Panc1 (cell line): ENCODE data around the gene ALG14. TPM values are rescaled to one million over a fixed set of nuclear protein-coding genes. Genes with fewer than 3 reads are reported as not detected.

ENCODE experiments used
- ATAC-seq: fragments of 200-7000 bp; cut with Tn5 transposase; 2 replicates; pipeline ENCODE4 v1.9.1; 2020; ENCODE audit warnings: mild to moderate bottlenecking, moderate library complexity
- BruUV-seq: library from RNA; stranded (reverse); fragments of 400-500 nt; replicated peaks from 2 replicates; lab custom pipeline; 2021; lab: Mats Ljungman, UMichigan
- CTCF ChIA-PET: fragments of 300-600 bp; sonication (Branson Sonifier 250); formaldehyde crosslinking; loops from one replicate; lab custom pipeline; 2022; ENCODE audit warnings: antibody characterized with exemption; lab: Charles Lee
- POLR2A ChIA-PET: fragments of 300-600 bp; sonication (Branson Sonifier 250); formaldehyde crosslinking; loops from one replicate; lab custom pipeline; 2022; ENCODE audit warnings: antibody characterized with exemption; lab: Charles Lee
- DNase-seq: peaks from one replicate; pipeline ENCODE4 v3.0.0-alpha.2; 2010; ENCODE audit warnings: low read depth, low spot score
- H3K27ac ChIP-seq: 2 replicates; pipeline ENCODE4 v1.5.1; 2011; ENCODE audit warnings: mild to moderate bottlenecking, low read length, inconsistent platforms
- H3K27me3 ChIP-seq: fragments of 200-500 bp; sonication (Bioruptor generic); 2 replicates; pipeline ENCODE4 v1.6.0; 2014; ENCODE audit warnings: low read length, inconsistent platforms; ENCODE audit not compliant: control insufficient read depth, insufficient read depth
- H3K36me3 ChIP-seq: fragments of 200-500 bp; sonication (Bioruptor generic); 2 replicates; pipeline ENCODE4 v1.5.1; 2014; ENCODE audit warnings: inconsistent platforms, mild to moderate bottlenecking, low read length, moderate library complexity; ENCODE audit not compliant: control insufficient read depth, insufficient read depth
- H3K4me1 ChIP-seq: 2 replicates; pipeline ENCODE4 v1.5.1; 2011; ENCODE audit warnings: inconsistent platforms, mild to moderate bottlenecking, low read length, moderate library complexity; ENCODE audit not compliant: control insufficient read depth, insufficient read depth
- H3K4me3 ChIP-seq, 2 experiments: 2 replicates each; pipeline ENCODE4 v1.5.1; 2011 to 2012; ENCODE audit warnings: low read depth in 2 of 2, low read length in 2 of 2, mild to moderate bottlenecking in 2 of 2, inconsistent platforms in 1 of 2, moderate library complexity in 1 of 2
- H3K9me3 ChIP-seq: fragments of 200-500 bp; sonication (Bioruptor generic); 2 replicates; pipeline ENCODE4 v1.5.1; 2014; ENCODE audit warnings: low read depth, mild to moderate bottlenecking, inconsistent platforms, low read length, moderate library complexity; ENCODE audit not compliant: control insufficient read depth, insufficient read depth
- CTCF ChIP-seq: fragments of 450-650 bp; IDR thresholded peaks from 2 replicates; pipeline ENCODE4 v1.5.1; 2017; ENCODE audit warnings: mild to moderate bottlenecking
- POLR2AphosphoS5 ChIP-seq: IDR thresholded peaks from 2 replicates; pipeline ENCODE4 v1.6.1; 2012; ENCODE audit warnings: mild to moderate bottlenecking, low read depth, low read length, moderate library complexity
- SIN3A ChIP-seq: IDR thresholded peaks from 2 replicates; pipeline ENCODE4 v1.6.1; 2012; ENCODE audit warnings: low read depth, mild to moderate bottlenecking, low read length, moderate library complexity, borderline replicate concordance; ENCODE audit not compliant: insufficient read depth
- TCF7L2 ChIP-seq: IDR thresholded peaks from 2 replicates; pipeline ENCODE4 v1.6.1; 2011; ENCODE audit warnings: mild to moderate bottlenecking, low read depth, low read length, inconsistent platforms
- in situ Hi-C: cut with HindIII; loops from 2 replicates; pipeline ENCODE4 v1.10.0; 2016; ENCODE audit warnings: low sequenced_read_pairs, low pct_unique_long_range_greater_than_20kb
- intact Hi-C: fragments of 100-400 bp; cut with micrococcal nuclease; formaldehyde crosslinking; loops from one replicate; pipeline ENCODE4 v1.10.0; 2022; ENCODE audit not compliant: unreplicated experiment
- total RNA-seq: library from RNA; stranded (reverse); gene quantifications from one replicate; pipeline ENCODE4 v1.2.1, GENCODE V29; 2021; ENCODE audit not compliant: unreplicated experiment
- TF ChIP-seq, protein P1 (sequence below), 2 experiments: IDR thresholded peaks; 2 replicates each; pipeline ENCODE4 v1.6.1; 2011 to 2012; ENCODE audit warnings: low read depth in 2 of 2, control low read depth in 1 of 2, low read length in 1 of 2, mild to moderate bottlenecking in 1 of 2, moderate library complexity in 1 of 2; ENCODE audit not compliant: insufficient read depth in 1 of 2

Gene ALG14
- total RNA-seq, 1 experiment from 2014 or later = 4.1 TPM

DNA sequence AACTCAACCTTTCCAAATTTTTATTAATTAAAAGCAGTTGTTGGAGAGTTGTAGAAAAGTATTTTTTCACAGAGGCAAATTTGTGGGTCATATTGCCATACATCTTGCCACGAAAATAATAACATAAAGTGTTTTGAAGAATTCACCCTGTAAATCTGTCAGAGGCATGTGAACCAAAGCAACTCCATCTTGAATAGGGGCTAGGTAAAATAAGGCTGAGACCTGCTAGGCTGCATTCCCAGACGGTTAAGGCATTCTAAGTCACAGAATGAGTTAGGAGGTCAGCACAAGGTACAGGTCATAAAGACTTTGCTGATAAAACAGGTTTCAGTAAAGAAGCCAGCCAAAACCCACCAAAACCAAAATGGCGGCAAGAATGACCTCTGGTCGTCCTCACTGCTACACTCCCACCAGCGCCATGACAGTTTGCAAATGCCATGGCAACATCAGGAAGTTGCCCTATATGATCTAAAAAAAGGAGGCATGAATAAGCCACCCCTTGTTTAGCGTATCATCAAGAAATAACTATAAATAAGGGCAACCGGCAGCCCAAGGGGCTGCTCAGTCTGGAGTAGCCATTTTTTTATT is 141.4 kb downstream of the ALG14 start:
- ATAC-seq (no peak), DNase-seq (no peak)
- no peaks in the 10 kb centered on the region; the same call in 1 of the 2 replicates for H3K36me3 ChIP-seq
- intact Hi-C loops = no loop called here
- H3K9me3 ChIP-seq = no peaks in the 10 kb centered on the region
- CTCF ChIA-PET = no interaction called here
- POLR2A ChIA-PET = no interaction called here
- H3K4me3 ChIP-seq = no peak overlapping the region
- no peak for TF ChIP-seq POLR2AphosphoS5
- TF ChIP-seq, protein P1, sequence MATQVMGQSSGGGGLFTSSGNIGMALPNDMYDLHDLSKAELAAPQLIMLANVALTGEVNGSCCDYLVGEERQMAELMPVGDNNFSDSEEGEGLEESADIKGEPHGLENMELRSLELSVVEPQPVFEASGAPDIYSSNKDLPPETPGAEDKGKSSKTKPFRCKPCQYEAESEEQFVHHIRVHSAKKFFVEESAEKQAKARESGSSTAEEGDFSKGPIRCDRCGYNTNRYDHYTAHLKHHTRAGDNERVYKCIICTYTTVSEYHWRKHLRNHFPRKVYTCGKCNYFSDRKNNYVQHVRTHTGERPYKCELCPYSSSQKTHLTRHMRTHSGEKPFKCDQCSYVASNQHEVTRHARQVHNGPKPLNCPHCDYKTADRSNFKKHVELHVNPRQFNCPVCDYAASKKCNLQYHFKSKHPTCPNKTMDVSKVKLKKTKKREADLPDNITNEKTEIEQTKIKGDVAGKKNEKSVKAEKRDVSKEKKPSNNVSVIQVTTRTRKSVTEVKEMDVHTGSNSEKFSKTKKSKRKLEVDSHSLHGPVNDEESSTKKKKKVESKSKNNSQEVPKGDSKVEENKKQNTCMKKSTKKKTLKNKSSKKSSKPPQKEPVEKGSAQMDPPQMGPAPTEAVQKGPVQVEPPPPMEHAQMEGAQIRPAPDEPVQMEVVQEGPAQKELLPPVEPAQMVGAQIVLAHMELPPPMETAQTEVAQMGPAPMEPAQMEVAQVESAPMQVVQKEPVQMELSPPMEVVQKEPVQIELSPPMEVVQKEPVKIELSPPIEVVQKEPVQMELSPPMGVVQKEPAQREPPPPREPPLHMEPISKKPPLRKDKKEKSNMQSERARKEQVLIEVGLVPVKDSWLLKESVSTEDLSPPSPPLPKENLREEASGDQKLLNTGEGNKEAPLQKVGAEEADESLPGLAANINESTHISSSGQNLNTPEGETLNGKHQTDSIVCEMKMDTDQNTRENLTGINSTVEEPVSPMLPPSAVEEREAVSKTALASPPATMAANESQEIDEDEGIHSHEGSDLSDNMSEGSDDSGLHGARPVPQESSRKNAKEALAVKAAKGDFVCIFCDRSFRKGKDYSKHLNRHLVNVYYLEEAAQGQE (IDR thresholded peaks at IDR 0.05; ENCODE audit: insufficient read depth in 1 of 2, low read depth in 2 of 2, low read length in 1 of 2) = no peak
- no peak for TF ChIP-seq CTCF
- TF ChIP-seq SIN3A = no peak
- no peak for TF ChIP-seq TCF7L2
- no peak overlapping the region for H3K27ac ChIP-seq
- in situ Hi-C loops = no loop called here
- no peaks in the 10 kb centered on the region for H3K27me3 ChIP-seq
- peaks cover 6% of the 10 kb centered on the region; the same call in 1 of the 2 replicates for H3K4me1 ChIP-seq
- no TSS peak for BruUV-seq

DNA sequence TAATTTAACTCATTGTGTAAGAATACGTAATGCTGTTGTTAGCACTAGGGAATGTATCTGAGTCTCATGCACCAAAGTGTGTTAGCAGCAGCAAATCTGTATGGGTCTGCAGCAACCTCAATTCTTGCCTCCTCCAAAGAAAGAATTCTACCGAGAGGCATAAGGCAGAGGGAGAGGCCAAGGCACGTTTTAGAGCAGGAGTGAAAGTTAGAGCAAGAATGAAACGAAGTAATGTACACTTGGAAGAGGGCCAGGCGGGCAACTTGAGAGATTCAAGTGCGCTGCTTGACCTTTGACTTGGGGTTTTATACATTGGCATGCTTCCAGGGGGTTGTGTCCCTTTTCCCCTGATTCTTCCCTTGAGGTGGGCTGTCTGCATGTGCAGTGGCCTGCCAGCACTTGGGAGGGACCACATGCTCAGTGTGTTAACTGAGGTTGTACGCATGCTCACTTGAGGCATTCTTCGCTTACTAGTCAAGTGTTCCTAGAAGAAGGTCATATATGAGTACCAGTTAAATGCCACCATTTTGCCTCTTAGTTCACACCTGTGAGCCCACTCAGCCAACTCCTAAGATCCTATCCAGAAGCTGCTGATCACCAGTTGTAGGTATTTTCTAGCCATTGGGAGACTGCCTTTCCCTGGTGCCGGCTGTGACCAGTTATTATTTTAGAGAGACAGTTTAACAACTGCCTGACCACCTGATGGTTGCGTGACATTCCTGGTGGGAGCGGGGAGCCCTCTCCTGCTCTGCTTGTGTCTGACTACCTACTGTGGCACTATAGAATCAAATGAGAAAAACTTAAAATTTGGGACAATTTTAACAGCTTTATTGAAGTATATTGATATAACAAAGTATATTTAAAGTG is 143.2 kb downstream of the ALG14 start:
- Histone ChIP-seq H3K4me1 (peaks cover 11% of the 10 kb centered on the region), H3K4me3 (0 out of 4 replicates have a peak overlapping the region, but pooled peaks of 1 of the 2 experiments have one; percentile 4), H3K9me3 (no peaks in the 10 kb centered on the region), H3K27me3 (no peaks in the 10 kb centered on the region), H3K36me3 (peaks cover 4% of the 10 kb centered on the region; the same call in 1 of the 2 replicates), H3K27ac (no peak overlapping the region)
- intact Hi-C loops = loop anchor here (5.0 to 10.0 kb wide), 2 partner anchors 65 to 113 kb away; no protein-coding TSS in a partner anchor
- TF ChIP-seq, protein P1 (IDR thresholded peaks at IDR 0.05; ENCODE audit: insufficient read depth in 1 of 2, low read depth in 2 of 2, low read length in 1 of 2) = no peak
- TF ChIP-seq TCF7L2 (no peak), CTCF (no peak), POLR2AphosphoS5 (no peak), SIN3A (no peak)
- in situ Hi-C loops = no loop called here
- BruUV-seq = no TSS peak
- no peak for ATAC-seq
- POLR2A ChIA-PET = no interaction called here
- CTCF ChIA-PET = no interaction called here
- DNase-seq = no peak
